Body of pancreas (tissue), 4 donors: Measurements from ENCODE around the gene APPL1.

ENCODE experiments used
- POLR2A ChIP-seq, 3 donors: fragments of 450-650 bp; IDR thresholded peaks; one replicate each; pipeline ENCODE4 v1.6.1; 2016; ENCODE audit warnings: antibody characterized with exemption in 3 of 3, mild to moderate bottlenecking in 2 of 3
- TF ChIP-seq, protein P1 (sequence below), 7 experiments: fragments of 450-650 bp in 4 of 7; fragments of 200-600 bp in 3 of 7; sonication (generic) in 3 of 7; IDR thresholded peaks; one replicate each; pipeline ENCODE4 v1.5.1; 2016 to 2019; ENCODE audit warnings: antibody characterized with exemption in 7 of 7

DNA sequence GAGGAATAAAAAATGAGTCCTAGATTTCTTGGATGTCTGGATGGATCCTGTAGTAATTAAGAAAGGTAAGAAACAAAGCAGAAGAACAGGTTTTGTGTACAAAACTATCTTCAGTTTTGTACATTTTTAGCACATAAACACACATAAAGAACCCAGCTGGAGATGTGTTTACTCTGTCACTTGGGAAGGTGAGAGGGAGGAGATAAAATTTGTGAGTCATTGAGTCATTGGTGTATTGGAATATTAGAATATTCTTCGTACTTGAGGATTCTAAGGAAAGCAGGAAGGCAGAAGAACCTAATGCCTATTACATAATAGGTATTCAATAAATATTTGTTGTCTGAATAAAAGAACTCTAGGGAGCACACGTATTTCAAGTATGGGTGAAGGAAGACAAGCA is 17.4 kb downstream of the APPL1 start:
- TF ChIP-seq POLR2A (IDR thresholded peaks at IDR 0.05): no peak
- TF ChIP-seq, protein P1, sequence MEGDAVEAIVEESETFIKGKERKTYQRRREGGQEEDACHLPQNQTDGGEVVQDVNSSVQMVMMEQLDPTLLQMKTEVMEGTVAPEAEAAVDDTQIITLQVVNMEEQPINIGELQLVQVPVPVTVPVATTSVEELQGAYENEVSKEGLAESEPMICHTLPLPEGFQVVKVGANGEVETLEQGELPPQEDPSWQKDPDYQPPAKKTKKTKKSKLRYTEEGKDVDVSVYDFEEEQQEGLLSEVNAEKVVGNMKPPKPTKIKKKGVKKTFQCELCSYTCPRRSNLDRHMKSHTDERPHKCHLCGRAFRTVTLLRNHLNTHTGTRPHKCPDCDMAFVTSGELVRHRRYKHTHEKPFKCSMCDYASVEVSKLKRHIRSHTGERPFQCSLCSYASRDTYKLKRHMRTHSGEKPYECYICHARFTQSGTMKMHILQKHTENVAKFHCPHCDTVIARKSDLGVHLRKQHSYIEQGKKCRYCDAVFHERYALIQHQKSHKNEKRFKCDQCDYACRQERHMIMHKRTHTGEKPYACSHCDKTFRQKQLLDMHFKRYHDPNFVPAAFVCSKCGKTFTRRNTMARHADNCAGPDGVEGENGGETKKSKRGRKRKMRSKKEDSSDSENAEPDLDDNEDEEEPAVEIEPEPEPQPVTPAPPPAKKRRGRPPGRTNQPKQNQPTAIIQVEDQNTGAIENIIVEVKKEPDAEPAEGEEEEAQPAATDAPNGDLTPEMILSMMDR (IDR thresholded peaks at IDR 0.05): no peak
